Measurements from ENCODE around the gene FKBP4.

FKBP4 gene

GRCh38 chr12:2776129-2776806, 18.5 kb upstream of the FKBP4 start:
- no peak overlapping the region for H3K27ac ChIP-seq (ENCODE audit: insufficient read depth in 1 of 2, low read depth in 1 of 2, low read length in 2 of 2, poor library complexity in 1 of 2, severe bottlenecking in 2 of 2)
- no peak overlapping the region for H3K4me3 ChIP-seq (ENCODE audit: control insufficient read depth in 1 of 7, extremely low read depth in 1 of 7, insufficient read depth in 4 of 7, low read depth in 2 of 7, low read length in 6 of 7)
- DNase-seq: no peak
- CTCF ChIA-PET: no interaction called here
- no peaks in the 10 kb centered on the region for H3K27me3 ChIP-seq (replicated peaks in 2 of 5; ENCODE audit: control insufficient read depth in 4 of 5, insufficient read depth in 5 of 5, low read length in 4 of 5)
- WGBS (ENCODE audit: insufficient coverage): 93% methylated on average over 18 of the region's 20 CpGs
- H3K9me3 ChIP-seq (ENCODE audit: control extremely low read depth in 1 of 5, control insufficient read depth in 4 of 5, insufficient read depth in 2 of 5, low read depth in 1 of 5, low read length in 4 of 5): no peaks in the 10 kb centered on the region
- no peaks in the 10 kb centered on the region for H3K36me3 ChIP-seq (ENCODE audit: control insufficient read depth in 4 of 4, insufficient read depth in 4 of 4, low read length in 3 of 4)
- POLR2A ChIA-PET: no interaction called here
- no peaks in the 10 kb centered on the region for H3K4me1 ChIP-seq (ENCODE audit: control extremely low read depth in 1 of 4, control insufficient read depth in 4 of 4, insufficient read depth in 4 of 4, low read length in 3 of 4)

DNA sequence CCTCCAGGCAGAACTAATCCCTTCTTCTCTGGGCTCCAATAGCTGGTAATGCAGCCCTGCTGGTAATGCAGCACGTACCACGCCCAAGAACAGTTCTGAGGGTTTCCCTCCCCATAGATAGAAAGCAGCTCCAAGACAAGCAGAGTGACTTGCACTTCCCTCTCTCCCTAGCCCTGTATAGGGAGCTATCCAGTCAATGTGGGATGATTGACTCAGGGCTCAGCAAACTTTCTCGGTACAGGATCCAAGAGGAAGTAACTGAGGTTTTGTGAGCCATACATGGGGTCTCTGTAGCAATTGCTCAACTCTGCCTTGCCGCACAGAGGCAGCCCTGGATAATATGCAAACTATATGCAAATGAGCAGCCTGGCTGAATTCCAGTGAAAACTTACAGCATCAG, 15.5 kb upstream of the FKBP4 start:
- DNase-seq: peak in 2 of 3 donors; percentile 30 to 45
- POLR2A ChIA-PET: no interaction called here
- H3K36me3 ChIP-seq (ENCODE audit: control insufficient read depth in 4 of 4, insufficient read depth in 4 of 4, low read length in 3 of 4): no peaks in the 10 kb centered on the region
- H3K4me3 ChIP-seq (ENCODE audit: control insufficient read depth in 1 of 7, extremely low read depth in 1 of 7, insufficient read depth in 4 of 7, low read depth in 2 of 7, low read length in 6 of 7): no peak overlapping the region
- H3K27ac ChIP-seq (ENCODE audit: insufficient read depth in 1 of 2, low read depth in 1 of 2, low read length in 2 of 2, poor library complexity in 1 of 2, severe bottlenecking in 2 of 2): no peak overlapping the region
- 58% methylated on average over 3 of the region's 4 CpGs for WGBS (ENCODE audit: insufficient coverage)
- CTCF ChIA-PET: interaction anchor here (1.3 to 1.9 kb wide), 3 partner anchors 10 to 97 kb away, joined by 3 to 7 read pairs (median 5); no protein-coding TSS in a partner anchor
- no peaks in the 10 kb centered on the region for H3K9me3 ChIP-seq (ENCODE audit: control extremely low read depth in 1 of 5, control insufficient read depth in 4 of 5, insufficient read depth in 2 of 5, low read depth in 1 of 5, low read length in 4 of 5)
- peaks cover 0 to 11% (median 9%) of the 10 kb centered on the region in 4 experiments for H3K4me1 ChIP-seq (ENCODE audit: control extremely low read depth in 1 of 4, control insufficient read depth in 4 of 4, insufficient read depth in 4 of 4, low read length in 3 of 4)
- H3K27me3 ChIP-seq (replicated peaks in 2 of 5; ENCODE audit: control insufficient read depth in 4 of 5, insufficient read depth in 5 of 5, low read length in 4 of 5): peaks cover 0 to 3% (median 0%) of the 10 kb centered on the region in 5 experiments

DNA sequence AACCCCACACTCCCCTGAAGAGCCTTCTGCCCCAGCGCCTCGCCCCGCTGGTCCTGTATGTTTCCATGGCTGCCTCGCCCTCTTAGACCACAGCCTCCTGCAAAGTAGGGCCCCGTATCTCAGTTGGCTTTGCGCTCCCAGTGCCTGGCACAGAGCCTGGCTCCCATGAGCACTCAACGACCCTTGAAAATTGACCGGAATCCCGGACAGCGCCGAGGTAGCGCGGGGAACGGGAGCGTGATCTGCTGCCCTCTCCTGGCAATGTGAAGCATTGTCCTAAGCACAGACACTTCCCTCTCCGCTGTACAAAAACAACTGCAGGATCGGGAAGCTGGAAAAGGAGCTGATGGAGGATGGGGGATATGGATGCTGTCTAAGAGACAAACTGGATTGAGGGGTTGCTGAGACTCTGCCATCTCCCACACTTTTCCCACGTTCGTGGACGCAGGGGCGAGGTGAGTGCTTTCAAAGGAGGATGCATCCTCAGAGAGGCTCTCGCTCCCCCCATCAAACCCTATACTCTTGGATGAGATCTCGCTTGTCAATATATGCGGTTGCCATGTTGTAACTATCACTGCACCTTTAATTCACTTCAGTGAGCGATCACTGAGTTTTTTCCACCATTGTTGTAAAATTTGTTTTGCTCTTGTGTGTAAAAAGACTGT, 10.7 kb upstream of the FKBP4 start:
- WGBS (ENCODE audit: insufficient coverage): 16% methylated on average over 20 of the region's 25 CpGs
- DNase-seq: peak in 2 of 3 donors; percentile 51 to 53
- peaks cover 0 to 12% (median 9%) of the 10 kb centered on the region in 4 experiments for H3K4me1 ChIP-seq (ENCODE audit: control extremely low read depth in 1 of 4, control insufficient read depth in 4 of 4, insufficient read depth in 4 of 4, low read length in 3 of 4)
- H3K9me3 ChIP-seq (ENCODE audit: control extremely low read depth in 1 of 5, control insufficient read depth in 4 of 5, insufficient read depth in 2 of 5, low read depth in 1 of 5, low read length in 4 of 5): no peaks in the 10 kb centered on the region
- H3K4me3 ChIP-seq (ENCODE audit: control insufficient read depth in 1 of 7, extremely low read depth in 1 of 7, insufficient read depth in 4 of 7, low read depth in 2 of 7, low read length in 6 of 7): peak overlapping the region in 5 of 7 experiments; percentile 42 to 79 (median 60)
- ChIA-PET POLR2A (no interaction called here), CTCF (interaction anchor here (0.8 to 6.5 kb wide), 17 partner anchors 9 to 137 kb away, joined by 3 to 66 read pairs (median 5); no protein-coding TSS in a partner anchor)
- no peak overlapping the region for H3K27ac ChIP-seq (ENCODE audit: insufficient read depth in 1 of 2, low read depth in 1 of 2, low read length in 2 of 2, poor library complexity in 1 of 2, severe bottlenecking in 2 of 2)
- H3K36me3 ChIP-seq (ENCODE audit: control insufficient read depth in 4 of 4, insufficient read depth in 4 of 4, low read length in 3 of 4): no peaks in the 10 kb centered on the region
- peaks cover 0 to 3% (median 0%) of the 10 kb centered on the region in 5 experiments for H3K27me3 ChIP-seq (replicated peaks in 2 of 5; ENCODE audit: control insufficient read depth in 4 of 5, insufficient read depth in 5 of 5, low read length in 4 of 5)

GRCh38 chr12:2785017-2785416, 9.8 kb upstream of the FKBP4 start:
- no peak overlapping the region for H3K27ac ChIP-seq (ENCODE audit: insufficient read depth in 1 of 2, low read depth in 1 of 2, low read length in 2 of 2, poor library complexity in 1 of 2, severe bottlenecking in 2 of 2)
- DNase-seq: no peak
- H3K27me3 ChIP-seq (replicated peaks in 2 of 5; ENCODE audit: control insufficient read depth in 4 of 5, insufficient read depth in 5 of 5, low read length in 4 of 5): peaks cover 0 to 3% (median 0%) of the 10 kb centered on the region in 5 experiments
- POLR2A ChIA-PET: no interaction called here
- H3K4me3 ChIP-seq (ENCODE audit: control insufficient read depth in 1 of 7, extremely low read depth in 1 of 7, insufficient read depth in 4 of 7, low read depth in 2 of 7, low read length in 6 of 7): no peak overlapping the region
- CTCF ChIA-PET: interaction anchor here (0.9 to 6.5 kb wide), 12 partner anchors 8 to 138 kb away, joined by 3 to 66 read pairs (median 12); no protein-coding TSS in a partner anchor
- H3K4me1 ChIP-seq (ENCODE audit: control extremely low read depth in 1 of 4, control insufficient read depth in 4 of 4, insufficient read depth in 4 of 4, low read length in 3 of 4): peaks cover 0 to 12% (median 9%) of the 10 kb centered on the region in 4 experiments
- H3K9me3 ChIP-seq (ENCODE audit: control extremely low read depth in 1 of 5, control insufficient read depth in 4 of 5, insufficient read depth in 2 of 5, low read depth in 1 of 5, low read length in 4 of 5): no peaks in the 10 kb centered on the region
- no peaks in the 10 kb centered on the region for H3K36me3 ChIP-seq (ENCODE audit: control insufficient read depth in 4 of 4, insufficient read depth in 4 of 4, low read length in 3 of 4)
- 86% methylated on average over 4 of the region's 5 CpGs for WGBS (ENCODE audit: insufficient coverage)

DNA sequence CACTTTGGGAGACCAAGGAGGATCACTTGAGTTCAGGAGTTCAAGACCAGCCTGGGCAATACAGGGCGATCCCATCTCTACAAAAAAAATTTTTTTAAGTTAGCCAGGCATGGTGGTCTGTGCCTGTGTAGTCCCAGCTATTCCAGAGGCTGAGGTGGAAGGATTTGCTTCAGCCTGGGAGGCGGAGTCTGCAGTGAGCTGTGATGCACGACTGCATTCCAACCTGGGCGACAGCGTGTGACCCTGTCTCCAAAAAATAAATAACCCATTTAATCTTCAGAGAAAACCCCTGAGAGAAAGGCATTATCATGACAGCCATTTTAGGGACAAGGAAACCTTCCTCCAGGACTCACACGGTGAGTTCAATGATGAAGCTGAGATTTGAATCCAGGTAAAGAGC, 3.7 kb upstream of the FKBP4 start:
- ChIA-PET POLR2A (no interaction called here), CTCF (interaction anchor here (1.0 to 1.6 kb wide), 5 partner anchors 9 to 110 kb away, joined by 3 to 8 read pairs (median 4); no protein-coding TSS in a partner anchor)

GRCh38 chr12:2792671-2793500, 1.9 kb upstream of the FKBP4 start:
- CTCF ChIA-PET: interaction anchor here (1.4 to 2.9 kb wide), 3 partner anchors 9 to 110 kb away, joined by 4 to 15 read pairs (median 5); no protein-coding TSS in a partner anchor
- Histone ChIP-seq H3K27ac (ENCODE audit: insufficient read depth in 1 of 2, low read depth in 1 of 2, low read length in 2 of 2, poor library complexity in 1 of 2, severe bottlenecking in 2 of 2) (no peak overlapping the region), H3K9me3 (ENCODE audit: control extremely low read depth in 1 of 5, control insufficient read depth in 4 of 5, insufficient read depth in 2 of 5, low read depth in 1 of 5, low read length in 4 of 5) (no peaks in the 10 kb centered on the region), H3K4me1 (ENCODE audit: control extremely low read depth in 1 of 4, control insufficient read depth in 4 of 4, insufficient read depth in 4 of 4, low read length in 3 of 4) (peaks cover 7 to 39% (median 34%) of the 10 kb centered on the region in 4 experiments), H3K36me3 (ENCODE audit: control insufficient read depth in 4 of 4, insufficient read depth in 4 of 4, low read length in 3 of 4) (peaks cover under 1 to 12% (median 9%) of the 10 kb centered on the region in 4 experiments), H3K4me3 (ENCODE audit: control insufficient read depth in 1 of 7, extremely low read depth in 1 of 7, insufficient read depth in 4 of 7, low read depth in 2 of 7, low read length in 6 of 7) (no peak overlapping the region), H3K27me3 (replicated peaks in 2 of 5; ENCODE audit: control insufficient read depth in 4 of 5, insufficient read depth in 5 of 5, low read length in 4 of 5) (no peaks in the 10 kb centered on the region)
- 68% methylated on average over 23 of the region's 25 CpGs for WGBS (ENCODE audit: insufficient coverage)
- DNase-seq: no peak
- POLR2A ChIA-PET: interaction anchor here (0.6 kb wide), 1 partner anchor 17 kb away, joined by 3 read pairs; no protein-coding TSS in a partner anchor

More for the DNA sequence above, 3.7 kb upstream of the FKBP4 start:
- Histone ChIP-seq H3K36me3 (ENCODE audit: control insufficient read depth in 4 of 4, insufficient read depth in 4 of 4, low read length in 3 of 4) (no peaks in the 10 kb centered on the region), H3K4me3 (ENCODE audit: control insufficient read depth in 1 of 7, extremely low read depth in 1 of 7, insufficient read depth in 4 of 7, low read depth in 2 of 7, low read length in 6 of 7) (no peak overlapping the region), H3K4me1 (ENCODE audit: control extremely low read depth in 1 of 4, control insufficient read depth in 4 of 4, insufficient read depth in 4 of 4, low read length in 3 of 4) (peaks cover under 1 to 29% (median 25%) of the 10 kb centered on the region in 4 experiments), H3K27me3 (replicated peaks in 2 of 5; ENCODE audit: control insufficient read depth in 4 of 5, insufficient read depth in 5 of 5, low read length in 4 of 5) (no peaks in the 10 kb centered on the region), H3K27ac (ENCODE audit: insufficient read depth in 1 of 2, low read depth in 1 of 2, low read length in 2 of 2, poor library complexity in 1 of 2, severe bottlenecking in 2 of 2) (no peak overlapping the region), H3K9me3 (ENCODE audit: control extremely low read depth in 1 of 5, control insufficient read depth in 4 of 5, insufficient read depth in 2 of 5, low read depth in 1 of 5, low read length in 4 of 5) (no peaks in the 10 kb centered on the region)
- DNase-seq: no peak
- 100% methylated on average over 2 of the region's 6 CpGs for WGBS (ENCODE audit: insufficient coverage)
